SK-N-SH treated with all-trans-retinoic acid at 6 μM for 48 hours (cell line): ENCODE results near the gene PTH1R.

Experiments used
- ATAC-seq: fragments of 200-7000 bp; cut with Tn5 transposase; 3 replicates; pipeline ENCODE4 v1.9.1; 2020; ENCODE audit warnings: mild to moderate bottlenecking, moderate library complexity
- ARNTL ChIP-seq: fragments of 450-650 bp; formaldehyde crosslinking; IDR thresholded peaks from 2 replicates; pipeline ENCODE4 v1.5.0; 2020; ENCODE audit warnings: low read depth, mild to moderate bottlenecking, moderate library complexity, borderline replicate concordance
- BACH2 ChIP-seq: fragments of 250-450 bp; sonication (Bioruptor Pico); IDR thresholded peaks from 2 replicates; pipeline ENCODE4 v1.9.0; 2021; ENCODE audit warnings: mild to moderate bottlenecking, borderline replicate concordance
- CSDC2 ChIP-seq: fragments of 250-450 bp; sonication (Bioruptor Pico); IDR thresholded peaks from 2 replicates; pipeline ENCODE4 v1.5.0; 2020; ENCODE audit warnings: mild to moderate bottlenecking, moderate library complexity
- ESRRG ChIP-seq: fragments of 250-450 bp; sonication (Bioruptor Pico); IDR thresholded peaks from 2 replicates; pipeline ENCODE4 v1.6.1; 2021; ENCODE audit warnings: mild to moderate bottlenecking
- GLIS3 ChIP-seq: fragments of 250-450 bp; sonication (Bioruptor Pico); IDR thresholded peaks from 2 replicates; pipeline ENCODE4 v1.5.0; 2020; ENCODE audit warnings: mild to moderate bottlenecking, moderate library complexity
- ISL1 ChIP-seq: fragments of 250-450 bp; sonication (Bioruptor Pico); IDR thresholded peaks from 2 replicates; pipeline ENCODE4 v2.1.2; 2022; ENCODE audit warnings: mild to moderate bottlenecking, moderate library complexity
- OSR1 ChIP-seq: fragments of 250-450 bp; sonication (Bioruptor Pico); IDR thresholded peaks from 2 replicates; pipeline ENCODE4 v1.8.0; 2022; ENCODE audit warnings: moderate library complexity, mild to moderate bottlenecking, inconsistent platforms
- PPARA ChIP-seq: fragments of 250-450 bp; sonication (Bioruptor Pico); IDR thresholded peaks from 2 replicates; pipeline ENCODE4 v1.5.0; 2020; ENCODE audit warnings: mild to moderate bottlenecking, borderline replicate concordance
- RARB ChIP-seq: fragments of 250-450 bp; sonication (Bioruptor Pico); IDR thresholded peaks from 2 replicates; pipeline ENCODE4 v1.8.0; 2021; ENCODE audit warnings: mild to moderate bottlenecking, moderate library complexity
- SNAI2 ChIP-seq: fragments of 250-450 bp; sonication (Bioruptor Pico); IDR thresholded peaks from 2 replicates; pipeline ENCODE4 v1.5.0; 2020; ENCODE audit warnings: mild to moderate bottlenecking, moderate library complexity
- TCF4 ChIP-seq: fragments of 250-450 bp; sonication (Bioruptor Pico); IDR thresholded peaks from 2 replicates; pipeline ENCODE4 v1.8.0; 2021; ENCODE audit warnings: mild to moderate bottlenecking, moderate library complexity, borderline replicate concordance
- ZC3H10 ChIP-seq: fragments of 250-450 bp; sonication (Bioruptor Pico); IDR thresholded peaks from 2 replicates; pipeline ENCODE4 v1.5.1; 2021; ENCODE audit warnings: mild to moderate bottlenecking, moderate library complexity
- ZFP3 ChIP-seq: fragments of 250-450 bp; sonication (Bioruptor Pico); IDR thresholded peaks from 2 replicates; pipeline ENCODE4 v1.5.0; 2020; ENCODE audit warnings: mild to moderate bottlenecking, moderate library complexity
- ZFP30 ChIP-seq: fragments of 450-650 bp; formaldehyde crosslinking; IDR thresholded peaks from 2 replicates; pipeline ENCODE4 v1.5.0; 2022; ENCODE audit warnings: mild to moderate bottlenecking, moderate library complexity
- ZNF565 ChIP-seq: fragments of 450-650 bp; formaldehyde crosslinking; conservative IDR thresholded peaks from 2 replicates; pipeline ENCODE4 v1.5.0; 2020; ENCODE audit warnings: low read depth, mild to moderate bottlenecking, moderate library complexity
- ZNF70 ChIP-seq: fragments of 450-650 bp; formaldehyde crosslinking; IDR thresholded peaks from 2 replicates; pipeline ENCODE4 v1.5.0; 2020; ENCODE audit warnings: mild to moderate bottlenecking, moderate library complexity
- ZNF8 ChIP-seq: fragments of 450-650 bp; formaldehyde crosslinking; IDR thresholded peaks from 2 replicates; pipeline ENCODE4 v1.5.0; 2020; ENCODE audit warnings: mild to moderate bottlenecking, moderate library complexity
- TF ChIP-seq, protein P1 (sequence below): fragments of 250-450 bp; sonication (Bioruptor Pico); IDR thresholded peaks from 2 replicates; pipeline ENCODE4 v1.5.1; 2021; ENCODE audit warnings: mild to moderate bottlenecking, moderate library complexity
- TF ChIP-seq, protein P2 (sequence below): fragments of 250-450 bp; sonication (Bioruptor Pico); IDR thresholded peaks from 2 replicates; pipeline ENCODE4 v1.8.0; 2020; ENCODE audit warnings: mild to moderate bottlenecking, moderate library complexity, borderline replicate concordance
- TF ChIP-seq, protein P3 (sequence below): fragments of 250-450 bp; sonication (Bioruptor Pico); IDR thresholded peaks from 2 replicates; pipeline ENCODE4 v1.8.0; 2021; ENCODE audit warnings: low read depth, mild to moderate bottlenecking, moderate library complexity, borderline replicate concordance
- TF ChIP-seq, protein P4 (sequence below): fragments of 250-450 bp; sonication (Bioruptor Pico); IDR thresholded peaks from 2 replicates; pipeline ENCODE4 v1.5.1; 2020; ENCODE audit warnings: low read depth, mild to moderate bottlenecking, moderate library complexity

Gene PTH1R

DNA sequence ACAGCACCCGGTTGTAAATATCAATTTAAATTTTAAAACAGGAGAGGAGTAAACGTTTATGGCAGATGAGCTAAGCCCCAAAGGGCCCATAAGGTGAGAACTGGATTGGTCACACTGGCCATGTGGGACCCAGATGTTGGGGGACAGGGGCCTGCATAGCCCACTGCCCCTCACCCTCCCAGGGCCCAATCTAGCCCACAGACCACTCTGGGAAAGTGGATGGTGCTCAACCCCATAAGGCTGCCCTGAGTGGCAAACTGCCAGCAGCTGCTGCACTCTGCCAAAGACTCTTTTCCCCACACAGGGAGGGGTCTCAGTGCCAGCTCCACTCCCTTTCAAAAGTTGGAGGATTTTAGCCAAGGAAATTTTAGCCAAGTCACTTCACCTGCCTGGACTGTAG, 56.6 kb downstream of the PTH1R start:
- TF ChIP-seq ZNF70 (CRISPR knock-in tag) (no peak), PPARA (CRISPR knock-in tag) (no peak), ZNF8 (CRISPR knock-in tag) (no peak), RARB (no peak), ZNF565 (CRISPR knock-in tag) (no peak)
- ATAC-seq: no peak

DNA sequence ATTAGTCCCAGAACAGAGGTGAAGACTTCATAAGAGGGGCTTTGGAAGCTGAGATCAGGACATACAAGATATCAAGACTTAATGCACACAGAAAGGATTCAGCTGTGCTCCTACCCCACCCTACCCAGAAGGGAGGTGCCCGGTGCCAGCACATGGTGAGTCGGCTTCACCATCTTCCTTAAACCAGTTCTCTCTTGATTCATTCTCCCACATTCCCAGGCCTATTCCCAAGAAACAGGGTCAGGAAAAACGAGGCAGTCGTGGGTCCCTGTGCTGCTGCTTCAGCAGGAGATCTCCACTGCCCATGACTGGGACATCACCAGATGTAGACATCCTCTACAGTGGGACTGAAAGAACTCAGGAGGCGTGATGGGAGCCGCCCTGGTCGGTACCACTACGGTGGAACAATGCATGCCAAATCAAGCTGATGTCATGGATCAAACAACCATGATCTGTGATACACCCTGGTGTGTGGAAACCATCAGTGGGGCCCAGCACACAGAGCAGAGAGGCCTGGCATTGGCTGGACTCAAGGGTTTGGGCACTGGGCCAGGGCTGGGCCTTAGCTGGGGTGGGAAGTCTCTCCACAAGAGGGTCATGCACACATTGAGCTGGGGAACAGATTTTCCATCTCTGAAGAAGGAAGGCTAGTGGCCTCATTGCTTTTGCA, 57.1 kb downstream of the PTH1R start:
- peak; percentile 7 for ATAC-seq
- TF ChIP-seq ZFP3 (CRISPR knock-in tag): 0 out of 2 replicates have a peak, but pooled peaks have one; percentile 10
- TF ChIP-seq, protein P1, sequence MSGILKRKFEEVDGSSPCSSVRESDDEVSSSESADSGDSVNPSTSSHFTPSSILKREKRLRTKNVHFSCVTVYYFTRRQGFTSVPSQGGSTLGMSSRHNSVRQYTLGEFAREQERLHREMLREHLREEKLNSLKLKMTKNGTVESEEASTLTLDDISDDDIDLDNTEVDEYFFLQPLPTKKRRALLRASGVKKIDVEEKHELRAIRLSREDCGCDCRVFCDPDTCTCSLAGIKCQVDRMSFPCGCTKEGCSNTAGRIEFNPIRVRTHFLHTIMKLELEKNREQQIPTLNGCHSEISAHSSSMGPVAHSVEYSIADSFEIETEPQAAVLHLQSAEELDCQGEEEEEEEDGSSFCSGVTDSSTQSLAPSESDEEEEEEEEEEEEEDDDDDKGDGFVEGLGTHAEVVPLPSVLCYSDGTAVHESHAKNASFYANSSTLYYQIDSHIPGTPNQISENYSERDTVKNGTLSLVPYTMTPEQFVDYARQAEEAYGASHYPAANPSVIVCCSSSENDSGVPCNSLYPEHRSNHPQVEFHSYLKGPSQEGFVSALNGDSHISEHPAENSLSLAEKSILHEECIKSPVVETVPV (CRISPR knock-in tag): no peak

DNA sequence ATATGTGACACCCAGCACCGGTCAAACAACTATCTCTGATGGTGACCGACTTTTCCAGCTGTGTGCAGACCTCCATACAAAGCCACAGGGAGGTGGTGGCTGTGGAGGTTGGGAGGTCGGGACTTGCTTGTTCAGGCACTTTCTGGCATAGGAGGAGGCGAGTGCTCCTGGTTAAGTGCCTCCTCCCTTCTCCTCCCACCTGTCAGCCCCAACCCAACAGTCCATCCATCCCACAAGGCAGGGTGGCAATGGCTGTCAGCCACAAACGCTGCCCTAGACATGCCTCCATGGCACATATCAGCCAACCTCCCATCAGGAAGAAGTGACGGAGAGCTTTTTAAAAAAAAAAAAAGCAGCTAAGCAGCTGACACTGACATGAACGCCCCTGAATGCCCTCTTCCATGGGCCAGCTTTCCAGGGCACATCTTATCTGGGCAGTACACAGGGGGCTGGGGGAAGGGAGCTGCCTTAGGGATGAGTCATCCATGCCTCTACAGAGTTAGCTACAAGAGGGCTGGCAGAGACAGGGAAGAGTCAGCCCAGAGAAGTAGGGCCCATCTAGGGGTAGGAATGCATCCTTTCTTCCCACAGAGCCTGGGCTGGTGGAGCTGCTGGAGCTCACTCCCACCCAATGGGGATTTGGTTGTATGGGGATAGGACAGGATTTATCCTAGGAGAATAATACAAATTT, 57.8 kb downstream of the PTH1R start:
- ATAC-seq: peak; percentile 97
- no peak for TF ChIP-seq ZFP30 (CRISPR knock-in tag)
- peak; percentile 82; the same call in 1 of the 2 replicates for TF ChIP-seq CSDC2 (CRISPR knock-in tag)
- TF ChIP-seq, all 23 proteins: peak for 1

DNA sequence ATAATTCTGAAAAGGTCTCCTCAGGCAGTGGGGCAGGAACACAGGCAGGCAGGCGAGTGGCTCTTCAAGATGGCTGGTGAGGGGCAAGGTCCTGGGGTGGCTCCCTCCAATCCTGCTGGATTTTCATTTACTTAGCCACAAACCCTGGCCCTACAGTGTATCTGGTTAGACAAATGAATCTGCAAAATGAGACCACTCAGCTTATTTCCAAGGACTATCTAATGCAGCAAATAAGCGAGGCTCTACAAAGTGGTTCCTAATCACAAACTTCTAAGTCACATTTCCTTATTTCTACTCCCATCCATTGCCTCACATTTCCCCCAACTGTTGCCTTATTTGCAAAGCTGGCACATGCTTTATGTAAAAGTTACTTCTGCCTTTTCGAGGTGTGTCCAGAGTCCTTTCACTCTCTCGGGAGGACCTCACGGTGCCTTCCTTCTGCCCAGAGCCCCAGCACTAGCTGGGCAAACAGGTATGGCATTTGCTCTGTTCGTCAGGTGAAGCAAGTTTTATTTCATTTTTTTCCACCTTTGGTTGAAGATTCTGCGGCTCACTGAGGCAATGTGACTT, 58.6 kb downstream of the PTH1R start:
- ATAC-seq: peak; percentile 1; the same call in 1 of the 3 replicates
- TF ChIP-seq GLIS3 (CRISPR knock-in tag) (no peak), ESRRG (no peak), ZFP30 (CRISPR knock-in tag) (no peak), ZNF70 (CRISPR knock-in tag) (no peak), ARNTL (CRISPR knock-in tag) (no peak), ZNF565 (CRISPR knock-in tag) (no peak), OSR1 (CRISPR knock-in tag) (no peak)

DNA sequence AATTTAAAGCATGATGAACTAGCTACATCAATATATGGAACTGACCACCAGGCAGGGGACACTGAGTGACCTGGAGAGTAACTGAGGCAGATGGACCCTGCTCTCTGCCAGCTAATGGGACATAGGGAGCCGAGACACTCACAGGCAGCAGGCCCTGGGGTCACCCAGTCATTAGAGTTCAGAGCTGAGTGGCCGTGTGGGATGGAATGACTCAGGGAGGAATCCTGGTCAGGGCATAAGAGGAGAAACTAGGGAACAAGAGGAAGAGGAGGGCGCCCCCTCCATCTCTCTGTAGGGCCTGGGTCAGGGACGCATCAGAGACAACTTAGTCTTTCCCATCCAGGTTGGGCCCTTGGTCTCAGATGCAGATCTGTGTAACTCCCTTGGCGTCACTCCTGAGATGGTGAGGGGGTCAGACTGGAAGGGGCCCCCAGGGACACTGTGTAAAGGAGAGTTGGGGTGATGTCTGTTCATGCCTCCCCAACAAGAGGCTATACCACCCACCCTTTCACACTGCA, 59.3 kb downstream of the PTH1R start:
- no peak for TF ChIP-seq PPARA (CRISPR knock-in tag)
- TF ChIP-seq, protein P2, sequence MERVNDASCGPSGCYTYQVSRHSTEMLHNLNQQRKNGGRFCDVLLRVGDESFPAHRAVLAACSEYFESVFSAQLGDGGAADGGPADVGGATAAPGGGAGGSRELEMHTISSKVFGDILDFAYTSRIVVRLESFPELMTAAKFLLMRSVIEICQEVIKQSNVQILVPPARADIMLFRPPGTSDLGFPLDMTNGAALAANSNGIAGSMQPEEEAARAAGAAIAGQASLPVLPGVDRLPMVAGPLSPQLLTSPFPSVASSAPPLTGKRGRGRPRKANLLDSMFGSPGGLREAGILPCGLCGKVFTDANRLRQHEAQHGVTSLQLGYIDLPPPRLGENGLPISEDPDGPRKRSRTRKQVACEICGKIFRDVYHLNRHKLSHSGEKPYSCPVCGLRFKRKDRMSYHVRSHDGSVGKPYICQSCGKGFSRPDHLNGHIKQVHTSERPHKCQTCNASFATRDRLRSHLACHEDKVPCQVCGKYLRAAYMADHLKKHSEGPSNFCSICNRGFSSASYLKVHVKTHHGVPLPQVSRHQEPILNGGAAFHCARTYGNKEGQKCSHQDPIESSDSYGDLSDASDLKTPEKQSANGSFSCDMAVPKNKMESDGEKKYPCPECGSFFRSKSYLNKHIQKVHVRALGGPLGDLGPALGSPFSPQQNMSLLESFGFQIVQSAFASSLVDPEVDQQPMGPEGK: no peak
- no peak for TF ChIP-seq BACH2 (CRISPR knock-in tag)
- no peak for TF ChIP-seq ZNF565 (CRISPR knock-in tag)
- no peak for TF ChIP-seq ZC3H10 (CRISPR knock-in tag)
- TF ChIP-seq ARNTL (CRISPR knock-in tag): no peak
- no peak for TF ChIP-seq ISL1 (CRISPR knock-in tag)
- TF ChIP-seq SNAI2 (CRISPR knock-in tag): no peak
- TF ChIP-seq RARB: no peak
- TF ChIP-seq, protein P3, sequence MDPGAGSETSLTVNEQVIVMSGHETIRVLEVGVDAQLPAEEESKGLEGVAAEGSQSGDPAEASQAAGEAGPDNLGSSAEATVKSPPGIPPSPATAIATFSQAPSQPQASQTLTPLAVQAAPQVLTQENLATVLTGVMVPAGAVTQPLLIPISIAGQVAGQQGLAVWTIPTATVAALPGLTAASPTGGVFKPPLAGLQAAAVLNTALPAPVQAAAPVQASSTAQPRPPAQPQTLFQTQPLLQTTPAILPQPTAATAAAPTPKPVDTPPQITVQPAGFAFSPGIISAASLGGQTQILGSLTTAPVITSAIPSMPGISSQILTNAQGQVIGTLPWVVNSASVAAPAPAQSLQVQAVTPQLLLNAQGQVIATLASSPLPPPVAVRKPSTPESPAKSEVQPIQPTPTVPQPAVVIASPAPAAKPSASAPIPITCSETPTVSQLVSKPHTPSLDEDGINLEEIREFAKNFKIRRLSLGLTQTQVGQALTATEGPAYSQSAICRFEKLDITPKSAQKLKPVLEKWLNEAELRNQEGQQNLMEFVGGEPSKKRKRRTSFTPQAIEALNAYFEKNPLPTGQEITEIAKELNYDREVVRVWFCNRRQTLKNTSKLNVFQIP (CRISPR knock-in tag): no peak
- TF ChIP-seq OSR1 (CRISPR knock-in tag): no peak
- no peak for TF ChIP-seq CSDC2 (CRISPR knock-in tag)
- TF ChIP-seq, protein P1 (CRISPR knock-in tag): no peak
- TF ChIP-seq ZFP30 (CRISPR knock-in tag): no peak
- TF ChIP-seq TCF4 (CRISPR knock-in tag): no peak
- TF ChIP-seq ZFP3 (CRISPR knock-in tag): no peak
- TF ChIP-seq, protein P4, sequence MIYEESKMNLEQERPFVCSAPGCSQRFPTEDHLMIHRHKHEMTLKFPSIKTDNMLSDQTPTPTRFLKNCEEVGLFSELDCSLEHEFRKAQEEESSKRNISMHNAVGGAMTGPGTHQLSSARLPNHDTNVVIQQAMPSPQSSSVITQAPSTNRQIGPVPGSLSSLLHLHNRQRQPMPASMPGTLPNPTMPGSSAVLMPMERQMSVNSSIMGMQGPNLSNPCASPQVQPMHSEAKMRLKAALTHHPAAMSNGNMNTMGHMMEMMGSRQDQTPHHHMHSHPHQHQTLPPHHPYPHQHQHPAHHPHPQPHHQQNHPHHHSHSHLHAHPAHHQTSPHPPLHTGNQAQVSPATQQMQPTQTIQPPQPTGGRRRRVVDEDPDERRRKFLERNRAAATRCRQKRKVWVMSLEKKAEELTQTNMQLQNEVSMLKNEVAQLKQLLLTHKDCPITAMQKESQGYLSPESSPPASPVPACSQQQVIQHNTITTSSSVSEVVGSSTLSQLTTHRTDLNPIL (CRISPR knock-in tag): no peak
- TF ChIP-seq ESRRG: no peak
- ATAC-seq: no peak
